PC-9 (cell line): ENCODE data around the gene SEMA3E.

Experiments used
- EZH2 ChIP-seq: fragments of 200-600 bp; sonication (generic); IDR thresholded peaks from 2 replicates; pipeline ENCODE4 v1.8.0; 2017; ENCODE audit warnings: antibody characterized with exemption, low read depth
- TF ChIP-seq, protein P1 (sequence below): fragments of 200-600 bp; sonication (generic); conservative IDR thresholded peaks from 2 replicates; pipeline ENCODE4 v1.6.1; 2017; ENCODE audit warnings: mixed run types, antibody characterized with exemption, mild to moderate bottlenecking, moderate library complexity

DNA sequence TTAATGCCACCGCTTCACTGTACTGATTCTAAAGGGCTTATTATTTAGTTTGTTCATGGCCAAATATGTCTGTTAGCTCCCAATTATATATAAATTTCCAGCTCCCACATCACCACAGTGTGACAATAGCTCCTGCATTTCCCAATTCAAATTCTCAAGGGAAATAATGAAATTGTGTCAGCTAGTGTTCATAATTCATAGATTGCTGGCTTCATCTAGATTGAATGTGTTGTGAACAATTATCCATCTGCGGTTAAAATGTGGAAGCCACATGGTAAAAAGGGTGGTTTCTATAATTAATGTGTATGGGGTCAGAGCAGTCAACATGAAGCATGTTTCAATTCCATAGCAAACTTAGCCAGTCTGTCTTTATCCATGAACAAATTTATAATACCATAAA is 154.3 kb downstream of the SEMA3E start:
- TF ChIP-seq EZH2: no peak
- TF ChIP-seq, protein P1, sequence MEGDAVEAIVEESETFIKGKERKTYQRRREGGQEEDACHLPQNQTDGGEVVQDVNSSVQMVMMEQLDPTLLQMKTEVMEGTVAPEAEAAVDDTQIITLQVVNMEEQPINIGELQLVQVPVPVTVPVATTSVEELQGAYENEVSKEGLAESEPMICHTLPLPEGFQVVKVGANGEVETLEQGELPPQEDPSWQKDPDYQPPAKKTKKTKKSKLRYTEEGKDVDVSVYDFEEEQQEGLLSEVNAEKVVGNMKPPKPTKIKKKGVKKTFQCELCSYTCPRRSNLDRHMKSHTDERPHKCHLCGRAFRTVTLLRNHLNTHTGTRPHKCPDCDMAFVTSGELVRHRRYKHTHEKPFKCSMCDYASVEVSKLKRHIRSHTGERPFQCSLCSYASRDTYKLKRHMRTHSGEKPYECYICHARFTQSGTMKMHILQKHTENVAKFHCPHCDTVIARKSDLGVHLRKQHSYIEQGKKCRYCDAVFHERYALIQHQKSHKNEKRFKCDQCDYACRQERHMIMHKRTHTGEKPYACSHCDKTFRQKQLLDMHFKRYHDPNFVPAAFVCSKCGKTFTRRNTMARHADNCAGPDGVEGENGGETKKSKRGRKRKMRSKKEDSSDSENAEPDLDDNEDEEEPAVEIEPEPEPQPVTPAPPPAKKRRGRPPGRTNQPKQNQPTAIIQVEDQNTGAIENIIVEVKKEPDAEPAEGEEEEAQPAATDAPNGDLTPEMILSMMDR: no peak
